ENCODE results near the gene ARHGAP22.

The ARHGAP22 gene

GRCh38 chr10:48477616-48478015 is 127.3 kb downstream of the ARHGAP22 start:
- DNase-seq (ENCODE audit: low spot score), result no peak

- DNase-seq (ENCODE audit: low spot score), result no peak
Measured at GRCh38 chr10:48477141-48477540, 127.7 kb downstream of the ARHGAP22 start.

GRCh38 chr10:48476279-48476982 is 128.4 kb downstream of the ARHGAP22 start:
- DNase-seq (ENCODE audit: low spot score), result no peak

GRCh38 chr10:48475943-48476278 is 129.0 kb downstream of the ARHGAP22 start:
- DNase-seq (ENCODE audit: low spot score), result no peak

GRCh38 chr10:48474765-48475365 is 130.0 kb downstream of the ARHGAP22 start:
- no peak for DNase-seq (ENCODE audit: low spot score)

- no peak for DNase-seq (ENCODE audit: low spot score)
Measured at GRCh38 chr10:48473704-48474103, 131.2 kb downstream of the ARHGAP22 start.

- no peak for DNase-seq (ENCODE audit: low spot score)
Measured at GRCh38 chr10:48472501-48473069, 132.3 kb downstream of the ARHGAP22 start.

GRCh38 chr10:48470893-48471805 is 133.7 kb downstream of the ARHGAP22 start:
- no peak for DNase-seq (ENCODE audit: low spot score)

GRCh38 chr10:48470115-48470892 is 134.6 kb downstream of the ARHGAP22 start:
- DNase-seq (ENCODE audit: low spot score), result no peak

- no peak for DNase-seq (ENCODE audit: low spot score)
Measured at GRCh38 chr10:48469516-48470020, 135.3 kb downstream of the ARHGAP22 start.

- no peak for DNase-seq (ENCODE audit: low spot score)
Measured at GRCh38 chr10:48468866-48469511, 135.9 kb downstream of the ARHGAP22 start.

- no peak for DNase-seq (ENCODE audit: low spot score)
Measured at GRCh38 chr10:48468130-48468790, 136.6 kb downstream of the ARHGAP22 start.

GRCh38 chr10:48467669-48468068 is 137.2 kb downstream of the ARHGAP22 start:
- DNase-seq (ENCODE audit: low spot score), result no peak

- DNase-seq (ENCODE audit: low spot score), result no peak
Measured at GRCh38 chr10:48466611-48467240, 138.1 kb downstream of the ARHGAP22 start.

GRCh38 chr10:48465860-48466521 is 138.9 kb downstream of the ARHGAP22 start:
- DNase-seq (ENCODE audit: low spot score), result no peak

GRCh38 chr10:48464871-48465736 is 139.8 kb downstream of the ARHGAP22 start:
- DNase-seq (ENCODE audit: low spot score), result no peak

GRCh38 chr10:48464121-48464870 is 140.6 kb downstream of the ARHGAP22 start:
- no peak for DNase-seq (ENCODE audit: low spot score)
